HG02571 (cell line): Measurements from ENCODE around the gene RAB17.
A peak's percentile ranks its signal among the peaks of the same experiment; 100 is the strongest.

Source experiments
- ATAC-seq: cut with Tn5 transposase; IDR thresholded peaks from one replicate; pipeline ENCODE4 v1.9.1; 2021; ENCODE audit warnings: mild to moderate bottlenecking, moderate library complexity; ENCODE audit not compliant: unreplicated experiment

The RAB17 gene

GRCh38 chr2:237565974-237566373, 24.6 kb downstream of the RAB17 start:
- ATAC-seq: no peak

DNA sequence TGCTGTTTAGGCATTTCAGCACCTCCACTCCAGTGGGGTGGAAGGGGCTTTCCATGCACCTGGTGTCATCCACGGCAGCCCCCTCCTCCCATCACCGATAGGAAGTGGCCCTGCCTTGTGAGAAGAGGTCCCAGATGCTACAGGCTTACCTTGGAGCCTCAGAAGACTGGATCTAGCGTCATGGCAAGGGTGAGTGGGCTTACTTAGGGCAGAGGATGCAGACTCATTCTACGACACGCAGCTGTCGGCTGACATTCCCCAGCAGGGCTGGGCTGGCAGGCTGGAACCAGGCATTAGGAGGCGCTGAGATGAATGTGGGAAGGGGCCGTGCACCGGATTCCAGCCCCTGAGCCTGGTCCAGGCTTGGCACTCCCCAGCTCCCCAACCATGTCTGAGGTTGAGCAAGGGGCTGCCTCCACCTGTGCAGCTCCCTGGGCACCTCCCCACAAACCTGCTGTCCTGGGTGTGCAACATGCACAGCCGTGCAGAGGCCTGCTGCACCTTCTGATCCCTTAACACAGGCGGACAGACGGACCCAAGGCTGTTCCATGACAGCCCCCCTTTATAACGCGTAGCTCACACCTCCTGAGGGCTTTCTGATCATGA, 25.9 kb downstream of the RAB17 start:
- no peak for ATAC-seq

- ATAC-seq: no peak
Observed at GRCh38 chr2:237563816-237564215, 26.7 kb downstream of the RAB17 start.

GRCh38 chr2:237561221-237561620, 29.3 kb downstream of the RAB17 start:
- no peak for ATAC-seq

DNA sequence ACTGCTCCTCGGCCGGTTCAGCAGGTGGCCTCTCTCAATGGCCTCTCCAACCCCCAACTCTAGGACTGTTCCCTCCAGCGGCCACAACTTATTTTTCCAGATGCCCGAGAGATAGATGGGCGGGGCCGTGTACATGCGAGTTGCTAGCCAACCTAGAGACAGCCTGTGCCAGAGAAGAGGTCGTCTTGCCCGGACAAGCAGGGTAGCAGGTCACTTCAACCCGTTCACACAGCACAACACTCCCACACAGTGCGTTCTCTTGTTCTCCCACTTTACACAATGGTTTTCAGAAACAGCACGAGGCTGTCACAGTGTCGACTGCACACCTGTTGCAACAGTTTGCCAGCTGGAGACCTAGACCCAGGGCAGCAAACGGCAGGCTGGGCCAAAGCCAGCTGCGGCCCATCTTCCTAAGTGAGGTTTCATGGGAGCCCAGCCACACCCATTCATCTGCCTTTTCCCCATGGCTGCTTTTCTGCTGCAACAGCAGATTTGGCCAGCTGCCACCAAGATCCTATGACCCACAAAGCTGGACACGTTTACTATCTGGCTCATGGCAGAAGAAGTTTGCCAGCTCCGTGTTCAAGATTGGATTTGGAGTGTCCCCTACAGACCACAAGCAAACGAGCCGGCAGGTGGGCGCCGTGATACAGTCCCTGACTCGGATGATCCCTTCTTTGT, 31.4 kb downstream of the RAB17 start:
- no peak for ATAC-seq

DNA sequence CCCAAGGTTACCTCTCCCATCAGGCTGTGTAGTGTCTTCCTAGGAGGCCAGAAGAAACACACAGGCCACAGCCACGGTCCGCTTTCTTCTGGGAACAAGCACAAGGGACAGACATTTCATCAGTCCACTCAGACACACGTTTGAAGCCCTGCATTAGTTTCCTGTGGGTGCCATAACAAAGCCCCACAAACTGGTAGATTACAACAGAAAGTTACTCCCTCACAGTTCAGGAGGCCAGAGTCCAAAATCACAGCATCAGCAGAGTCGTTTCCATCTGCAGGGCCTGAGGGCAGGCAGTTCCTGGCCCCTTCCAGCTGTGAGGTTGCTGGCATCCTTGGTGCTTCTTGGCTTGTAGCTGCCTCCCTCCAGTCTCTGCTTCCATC, 32.9 kb downstream of the RAB17 start:
- ATAC-seq: peak; percentile 13

DNA sequence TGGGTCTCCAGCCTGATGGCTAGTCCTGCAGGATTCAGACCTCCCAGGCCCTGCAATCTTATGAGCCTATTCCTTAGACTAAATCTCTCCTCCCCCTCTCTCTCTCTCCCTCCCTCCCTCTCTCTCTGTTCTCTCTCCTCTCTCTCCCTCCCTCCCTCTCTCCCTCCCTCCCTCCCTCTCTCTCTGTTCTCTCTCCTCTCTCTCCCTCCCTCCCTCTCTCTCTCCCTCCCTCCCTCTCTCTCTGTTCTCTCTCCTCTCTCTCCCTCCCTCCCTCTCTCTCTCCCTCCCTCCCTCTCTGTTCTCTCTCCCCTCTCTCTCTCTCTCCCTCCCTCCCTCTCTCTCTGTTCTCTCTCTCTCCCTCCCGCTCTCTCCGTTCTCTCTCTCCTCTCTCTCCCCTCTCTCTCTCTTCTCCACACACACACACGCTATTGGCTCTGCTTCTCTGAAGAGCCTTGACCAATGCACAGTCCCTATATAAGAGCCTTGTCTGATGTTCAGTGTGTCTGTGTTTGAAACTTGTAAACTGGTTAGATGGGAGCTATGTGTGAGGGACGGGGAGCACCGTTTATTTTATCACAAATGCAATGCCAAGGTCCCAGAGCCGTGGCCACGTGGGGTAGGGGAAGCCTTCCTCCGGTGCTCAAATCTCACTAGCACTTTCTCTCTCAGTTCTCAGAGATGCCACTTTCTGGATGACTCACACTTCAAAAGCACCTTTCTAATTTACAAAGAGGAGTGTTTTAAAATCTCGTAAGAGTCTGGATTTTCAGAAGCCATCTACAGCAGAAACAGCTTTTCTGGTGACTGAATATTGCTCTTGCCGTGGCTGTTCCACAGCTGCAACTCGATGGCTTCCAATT, 33.5 kb downstream of the RAB17 start:
- peak; percentile 95 for ATAC-seq

- ATAC-seq: no peak
Observed at GRCh38 chr2:237555560-237555959, 35.0 kb downstream of the RAB17 start.

GRCh38 chr2:237553948-237554347, 36.6 kb downstream of the RAB17 start:
- no peak for ATAC-seq

DNA sequence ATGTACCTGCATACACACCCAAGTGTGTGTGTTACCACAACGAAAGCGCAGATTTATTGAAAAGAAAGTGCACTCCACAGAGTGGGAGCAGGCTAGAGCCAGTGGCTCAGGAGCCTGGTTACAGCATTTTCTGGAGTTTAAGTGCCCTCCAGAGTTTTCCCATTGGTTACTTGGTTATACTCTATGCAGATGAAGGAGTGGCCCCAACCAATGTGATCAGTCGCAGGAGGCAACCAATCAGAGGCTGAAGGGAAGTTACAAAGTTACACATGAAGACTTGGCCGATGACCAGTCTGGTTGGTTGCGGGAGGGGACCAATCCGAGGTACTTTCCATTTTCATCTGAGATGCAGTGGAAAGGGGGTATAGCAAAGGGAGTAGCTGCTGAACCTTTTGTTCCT, 37.6 kb downstream of the RAB17 start:
- ATAC-seq: no peak

GRCh38 chr2:237551071-237551574, 39.4 kb downstream of the RAB17 start:
- ATAC-seq: no peak

DNA sequence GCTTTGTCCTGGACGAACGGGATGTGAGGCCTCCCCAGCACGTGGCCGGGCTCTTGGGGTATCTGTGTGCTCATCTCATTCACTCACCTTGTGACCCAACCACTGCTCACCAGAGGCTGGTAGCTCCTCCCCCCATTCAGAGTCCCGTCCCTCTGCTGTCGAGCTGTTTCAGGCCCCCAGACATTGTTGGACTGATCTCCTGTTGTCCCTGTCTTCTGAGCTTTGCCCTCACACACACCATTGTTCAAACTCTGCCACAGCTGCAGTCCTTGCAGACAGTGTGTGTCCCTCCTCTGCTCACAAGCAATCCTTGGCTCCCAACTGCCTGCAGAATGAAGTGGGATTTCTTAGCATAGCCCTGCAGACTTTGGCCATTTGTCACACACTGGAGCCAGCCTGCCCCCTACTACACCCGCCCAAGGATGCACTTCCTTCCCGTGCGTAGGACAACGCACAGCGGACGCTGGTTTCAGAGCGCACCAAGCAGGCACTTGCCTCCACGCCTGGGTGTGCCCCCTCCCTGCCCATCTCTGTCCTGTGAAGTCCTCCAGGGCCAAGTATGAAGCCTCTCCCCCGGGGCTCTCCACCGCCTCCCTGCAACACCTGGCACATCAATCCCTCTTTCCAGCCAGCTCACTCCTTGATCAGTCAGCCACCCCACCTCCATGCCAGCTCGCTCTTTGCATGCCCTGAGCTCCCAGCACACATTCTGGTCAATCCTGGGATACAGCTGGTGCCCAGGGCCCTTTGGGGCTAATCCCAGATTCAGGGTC, 40.7 kb downstream of the RAB17 start:
- no peak for ATAC-seq

DNA sequence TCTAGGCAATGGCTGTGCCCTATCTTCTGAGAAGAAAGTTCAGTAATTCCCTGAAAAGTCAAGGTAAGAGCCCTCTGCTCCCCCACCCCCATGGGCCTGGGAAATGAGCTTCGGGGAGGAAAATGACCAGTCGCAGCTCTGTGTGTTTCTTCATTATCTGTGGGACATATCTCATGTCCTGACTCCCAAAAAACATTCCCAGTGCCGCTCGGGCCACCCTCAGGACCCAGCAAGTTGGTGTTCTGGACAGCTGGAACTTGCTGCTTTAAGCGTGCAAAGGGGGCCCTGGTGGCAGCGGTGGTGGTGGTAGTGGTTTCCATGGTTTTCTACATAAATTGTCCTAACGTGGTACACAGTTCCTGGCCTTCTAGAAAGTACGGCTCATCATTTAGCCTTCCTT, 41.3 kb downstream of the RAB17 start:
- no peak for ATAC-seq

DNA sequence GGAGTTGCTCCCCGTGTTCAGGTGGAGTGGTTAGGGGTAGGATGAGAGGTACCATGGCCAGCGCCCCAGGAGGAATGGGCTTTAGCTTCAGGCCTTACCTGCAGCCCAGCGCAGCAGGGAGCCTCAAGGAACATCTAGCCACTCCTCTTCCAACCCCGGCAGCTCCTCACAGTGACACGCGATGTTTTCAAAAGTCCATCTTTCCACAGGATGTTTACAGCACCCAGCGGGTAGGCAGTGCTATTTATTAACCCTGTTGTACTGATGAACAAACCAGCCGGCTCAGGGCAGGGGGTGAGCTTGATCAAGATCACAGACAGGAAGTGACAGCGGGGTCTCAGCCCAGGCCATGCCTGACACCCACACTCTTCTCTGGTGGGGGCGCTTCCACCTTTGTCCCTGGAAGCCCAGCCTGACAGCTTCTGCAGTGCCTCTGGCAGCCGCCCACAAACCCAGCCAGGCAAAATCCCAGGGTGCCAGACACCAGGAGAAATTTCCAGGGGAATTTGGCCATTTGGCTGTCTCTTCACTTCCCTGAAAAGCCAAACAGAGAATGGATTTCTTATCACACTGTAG, 42.6 kb downstream of the RAB17 start:
- ATAC-seq: no peak

DNA sequence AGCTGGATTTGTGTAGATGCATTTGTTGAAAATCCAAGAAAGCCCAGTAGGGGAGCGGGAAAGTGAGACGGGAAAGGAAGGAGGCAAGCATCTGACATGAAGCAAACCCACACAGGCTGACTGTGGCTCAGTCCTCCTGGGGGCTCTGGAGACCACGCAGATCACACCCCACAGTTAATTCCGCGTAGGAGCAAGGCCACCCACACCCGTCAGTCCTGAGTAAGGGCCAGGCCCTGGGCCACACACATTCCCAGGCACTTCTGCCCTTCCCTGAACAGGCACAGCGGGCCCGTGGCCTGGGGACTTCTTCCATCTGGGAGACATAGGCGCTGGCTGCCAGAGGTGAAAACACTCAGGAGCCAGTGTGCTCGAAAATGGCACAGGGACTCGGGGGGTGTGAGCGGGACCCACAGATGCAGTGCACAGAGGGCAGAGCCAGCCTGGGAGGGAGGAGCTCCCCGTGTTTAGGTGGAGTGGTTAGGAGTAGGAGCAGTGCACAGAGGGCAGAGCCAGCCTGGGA, 43.6 kb downstream of the RAB17 start:
- ATAC-seq: no peak

DNA sequence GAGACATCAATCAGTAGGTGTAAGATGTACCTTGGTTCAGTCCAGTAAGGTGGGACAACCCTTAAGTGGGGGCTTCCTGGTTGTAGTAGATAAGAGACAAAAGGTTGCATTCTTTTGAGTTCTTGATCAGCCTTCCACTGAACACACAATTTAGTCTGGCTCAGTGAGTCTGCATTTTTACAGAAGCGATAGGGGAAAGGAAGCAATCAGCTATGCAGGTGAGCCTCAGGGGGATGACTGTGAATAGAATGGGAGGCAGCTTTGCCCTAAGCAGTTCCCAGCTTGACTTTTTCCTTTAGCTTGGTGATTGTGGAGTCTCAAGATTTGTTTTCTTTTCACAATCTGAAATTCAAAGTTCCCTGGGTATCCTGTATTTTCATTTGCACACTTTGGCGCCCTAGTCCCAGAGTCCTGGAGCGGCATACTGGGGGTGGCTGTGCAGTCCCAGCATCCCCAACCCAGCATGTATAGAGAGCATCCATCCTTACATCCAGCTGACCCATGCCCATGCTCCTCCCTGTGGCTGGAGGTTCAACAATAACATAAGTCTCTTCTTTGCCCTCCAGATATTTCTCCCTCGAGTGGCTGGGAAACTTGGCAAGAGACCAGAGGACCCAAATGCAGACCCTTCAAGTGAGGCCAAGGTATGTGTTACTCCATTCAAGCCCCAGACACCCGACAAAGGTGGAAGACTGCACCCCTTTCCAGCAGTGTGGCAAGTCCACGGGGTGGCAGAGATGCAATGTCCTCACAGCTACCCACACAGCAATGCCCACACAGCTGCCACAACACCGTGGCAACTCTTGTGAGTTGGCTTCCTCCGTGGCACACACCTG, 44.3 kb downstream of the RAB17 start:
- ATAC-seq: no peak

GRCh38 chr2:237542001-237542704, 48.4 kb downstream of the RAB17 start:
- no peak for ATAC-seq

DNA sequence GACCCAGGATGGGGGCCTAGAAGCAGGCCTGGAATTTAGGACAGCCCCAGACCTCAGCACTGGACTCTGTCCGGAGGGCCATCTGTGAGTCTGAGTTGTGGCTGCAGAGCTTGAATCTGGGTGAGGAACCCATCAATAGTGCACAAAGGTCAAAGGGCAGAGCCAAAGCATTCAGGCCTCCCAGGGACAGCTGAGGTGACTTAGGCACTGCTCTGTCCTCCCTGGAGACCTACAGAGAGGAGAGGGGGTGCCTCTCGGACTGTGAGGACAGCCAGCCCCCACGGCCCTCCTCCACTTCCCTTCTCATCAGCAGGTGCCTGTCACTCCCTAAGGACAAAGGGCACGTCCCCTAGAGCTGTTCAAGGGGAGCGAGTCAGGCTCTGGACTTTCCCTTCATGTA, 49.3 kb downstream of the RAB17 start:
- no peak for ATAC-seq

GRCh38 chr2:237540823-237541222, 49.7 kb downstream of the RAB17 start:
- ATAC-seq: no peak
